Large intestine (tissue), 3 donors: Measurements from ENCODE around the gene NUDT17. TPM values are rescaled to one million over a fixed set of nuclear protein-coding genes. Genes with fewer than 3 reads are reported as not detected.
"Not testable (repeated sequence)": the region's sequence is repeated elsewhere in the genome, so short reads cannot be mapped to it uniquely, and the experiment has no call there.

Source experiments
- DNase-seq, 2 donors: peaks; one replicate each; pipeline versions ENCODE4 v3.0.0 to v3.0.0-alpha.2; 2013
- H3K27ac ChIP-seq: one replicate; pipeline ENCODE4 v1.5.1; 2013; ENCODE audit warnings: low read length
- H3K27me3 ChIP-seq: 2 replicates; pipeline ENCODE4 v1.6.1; 2013; ENCODE audit warnings: low read length; ENCODE audit not compliant: control insufficient read depth, insufficient read depth
- H3K36me3 ChIP-seq: 2 replicates; pipeline ENCODE4 v1.6.1; 2013; ENCODE audit warnings: low read length; ENCODE audit not compliant: control insufficient read depth, insufficient read depth
- H3K4me1 ChIP-seq: one replicate; pipeline ENCODE4 v1.6.1; 2013; ENCODE audit warnings: low read length; ENCODE audit not compliant: control insufficient read depth, insufficient read depth
- H3K4me3 ChIP-seq: one replicate; pipeline ENCODE4 v1.5.1; 2013; ENCODE audit warnings: low read length
- H3K9me3 ChIP-seq: one replicate; pipeline ENCODE4 v1.6.1; 2013; ENCODE audit warnings: mild to moderate bottlenecking, low read depth, low read length, moderate library complexity; ENCODE audit not compliant: control insufficient read depth
- WGBS: methylation state at CpG from one replicate; pipeline ENCODE4 v1.1.5; 2013; ENCODE audit warnings: low lambda C conversion rate; ENCODE audit not compliant: insufficient coverage; 5-methylcytosine and 5-hydroxymethylcytosine counted together
- polyA plus RNA-seq: library from polyadenylated mRNA; unstranded; fragments of 120-200 nt; gene quantifications from one replicate; pipeline ENCODE4 v1.2.1, GENCODE V29; 2013

Gene NUDT17
- polyA plus RNA-seq, 1 donor = 5.1 TPM

DNA sequence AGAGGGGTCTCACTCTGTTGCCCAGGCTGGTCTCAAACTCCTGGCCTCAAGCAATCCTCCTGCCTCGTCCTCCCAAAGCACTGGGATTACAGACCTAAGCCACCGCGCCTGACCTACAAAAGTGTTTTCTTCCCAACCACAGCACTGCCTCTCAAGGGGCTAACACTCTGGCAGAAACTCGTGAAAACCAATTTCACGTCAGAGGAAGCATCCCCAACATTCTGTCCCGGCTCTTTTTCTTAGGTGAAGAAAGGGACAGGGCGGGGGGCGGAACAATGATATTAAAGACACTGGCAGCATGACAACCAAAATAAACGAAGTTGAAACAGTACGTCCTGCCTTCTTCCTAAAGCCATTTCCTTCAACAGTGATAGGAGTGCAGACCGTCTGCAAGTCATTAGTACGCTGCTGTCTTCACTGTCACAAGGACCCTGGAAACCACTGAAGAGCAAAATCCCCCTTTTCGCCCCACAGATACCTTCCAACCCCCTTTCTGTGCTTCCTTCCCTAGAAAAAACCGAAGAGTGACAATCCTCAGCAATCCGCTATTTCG is 22.6 kb upstream of the NUDT17 start:
- DNase-seq, H3K27ac ChIP-seq, H3K4me1 ChIP-seq, H3K4me3 ChIP-seq, H3K27me3 ChIP-seq, H3K9me3 ChIP-seq: not testable (repeated sequence)
- WGBS = no CpG with 5 or more reads among the region's 16 CpGs
- peaks cover 20% of the 10 kb centered on the region for H3K36me3 ChIP-seq

DNA sequence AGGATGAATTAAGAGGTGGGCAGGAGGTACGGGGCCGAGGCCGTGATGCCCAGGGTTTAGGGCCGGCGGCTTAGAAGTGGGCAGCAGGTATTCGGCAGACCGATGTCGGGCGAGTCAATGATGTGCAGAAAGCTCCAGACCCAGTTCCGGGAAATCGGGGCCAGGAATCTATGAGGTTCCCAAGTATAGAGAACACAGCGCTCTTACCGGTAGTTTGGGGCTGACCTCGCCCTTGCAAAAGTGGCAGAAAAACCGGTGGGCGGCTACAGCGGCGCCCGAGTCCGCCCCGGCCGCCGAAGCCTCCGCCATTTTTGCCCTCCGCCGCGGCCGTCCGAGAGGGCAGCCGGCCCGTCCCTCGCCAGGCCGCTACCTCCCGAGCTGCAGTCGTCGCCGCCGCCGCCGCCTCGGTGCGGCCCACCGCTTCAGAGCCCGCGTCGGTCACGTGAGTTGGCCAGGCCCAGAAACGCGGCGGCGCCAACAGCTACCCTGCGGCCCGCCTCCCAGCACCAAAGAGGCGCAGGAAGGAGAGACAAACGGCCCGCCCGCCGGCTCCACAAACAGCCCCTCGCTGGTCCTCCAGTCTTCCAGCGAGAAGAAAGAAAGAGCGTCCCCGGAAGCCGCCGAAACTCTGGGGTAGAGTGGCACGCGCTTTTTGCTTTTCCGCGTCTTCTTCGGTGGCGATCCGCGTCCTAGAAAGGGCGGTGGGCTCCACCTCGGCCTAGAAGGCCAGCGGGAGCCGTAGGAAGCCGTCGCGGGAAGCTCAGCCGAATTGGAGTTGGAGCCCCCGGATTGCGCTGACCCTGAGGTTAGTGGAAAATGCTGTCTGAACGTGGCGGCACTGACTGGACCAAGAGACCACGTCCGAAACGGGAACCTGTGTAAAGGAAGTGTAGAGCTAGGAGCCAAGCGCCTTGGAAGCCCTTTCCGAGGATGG is 21.6 kb upstream of the NUDT17 start, which contains the start of the genes POLR3C and RNF115:
Gene POLR3C, plus strand, starts transcription at position 636 of the 934 bp plus-strand sequence. CDS start 1,577 bp downstream, outside the sequence.
Gene RNF115, minus strand, starts transcription at position 531 of the 934 bp plus-strand sequence. Its CDS starts 222 bp downstream, at position 309.
- no CpG with 5 or more reads among the region's 89 CpGs for WGBS
- Histone ChIP-seq H3K4me1 (peaks cover 4% of the 10 kb centered on the region), H3K27me3 (no peaks in the 10 kb centered on the region), H3K9me3 (no peaks in the 10 kb centered on the region), H3K27ac (peak within 1 kb of the TSS; percentile 86), H3K4me3 (peak within 1 kb of the TSS; percentile 90), H3K36me3 (peaks cover 30% of the 10 kb centered on the region)
- peak; percentile 81 to 92 for DNase-seq

DNA sequence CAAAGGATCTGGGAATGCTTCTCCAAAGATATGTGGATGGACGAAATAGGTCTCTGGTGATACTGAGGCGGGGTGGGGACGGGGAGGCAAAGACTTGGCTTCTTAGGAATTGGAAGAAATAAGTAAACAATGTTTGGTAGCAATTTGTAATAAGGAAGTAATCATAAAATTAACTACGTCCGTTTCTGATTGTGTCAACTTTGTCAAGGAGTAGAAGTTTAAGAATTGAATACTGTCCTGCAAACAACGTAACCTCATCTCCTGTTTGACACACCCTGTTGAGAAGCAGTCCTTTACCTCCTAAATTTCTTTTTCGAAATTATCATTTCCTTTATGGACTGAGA is 21.0 kb upstream of the NUDT17 start:
- peaks cover 36% of the 10 kb centered on the region for H3K36me3 ChIP-seq
- H3K27me3 ChIP-seq = no peaks in the 10 kb centered on the region
- H3K4me1 ChIP-seq = peaks cover 4% of the 10 kb centered on the region
- H3K4me3 ChIP-seq = peak overlapping the region; percentile 90
- WGBS = 0% methylated on average over 4 of the region's 7 CpGs
- H3K27ac ChIP-seq = peak overlapping the region; percentile 86
- DNase-seq = no peak
- H3K9me3 ChIP-seq = no peaks in the 10 kb centered on the region

DNA sequence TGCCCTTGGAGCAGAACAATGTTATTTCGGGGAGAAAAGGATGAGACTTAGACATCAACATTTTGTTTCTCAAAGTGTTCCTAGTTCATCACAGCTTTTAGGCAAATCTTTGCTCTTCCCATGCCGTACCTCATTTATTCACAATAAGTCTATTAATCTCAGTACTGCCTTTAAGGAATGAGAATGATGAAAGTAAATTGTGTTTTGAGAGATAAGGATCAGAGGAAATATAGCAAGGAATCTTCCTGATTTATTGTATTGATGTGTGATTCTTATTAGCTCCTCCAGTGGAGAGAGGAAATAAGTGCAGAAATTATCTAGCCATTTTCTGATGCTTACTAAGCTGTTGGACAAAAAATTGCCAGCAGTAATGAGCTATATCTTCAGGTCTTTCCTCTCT is 19.4 kb upstream of the NUDT17 start:
- Histone ChIP-seq H3K27ac (no peak overlapping the region), H3K36me3 (peaks cover 50% of the 10 kb centered on the region), H3K4me1 (peaks cover 4% of the 10 kb centered on the region), H3K27me3 (no peaks in the 10 kb centered on the region), H3K4me3 (no peak overlapping the region), H3K9me3 (no peaks in the 10 kb centered on the region)
- WGBS = 100% methylated on average over 1 of the region's 2 CpGs
- no peak for DNase-seq

DNA sequence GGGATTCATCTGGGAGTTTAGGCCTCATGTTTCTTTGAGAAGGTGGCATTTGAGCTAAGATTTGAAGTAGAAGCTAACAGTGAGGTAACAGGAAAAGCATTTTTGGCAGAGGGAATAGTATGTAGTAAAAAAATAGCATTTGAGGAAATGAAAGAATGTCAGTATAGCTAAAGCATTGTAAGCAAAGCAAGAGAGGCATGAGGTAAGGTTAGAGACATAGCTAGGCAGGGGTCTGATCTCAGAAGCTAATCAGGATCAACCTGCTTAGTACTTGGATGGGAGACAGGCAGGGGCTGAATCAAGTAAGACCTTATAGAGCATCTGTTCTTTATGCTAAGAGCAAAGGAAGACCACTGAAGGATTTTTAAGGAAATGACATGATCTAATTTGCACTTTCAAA is 17.5 kb upstream of the NUDT17 start:
- Histone ChIP-seq H3K36me3 (peaks cover 63% of the 10 kb centered on the region), H3K4me1 (peaks cover 4% of the 10 kb centered on the region), H3K27me3 (no peaks in the 10 kb centered on the region), H3K9me3 (no peaks in the 10 kb centered on the region), H3K27ac (no peak overlapping the region), H3K4me3 (no peak overlapping the region)
- no peak for DNase-seq

DNA sequence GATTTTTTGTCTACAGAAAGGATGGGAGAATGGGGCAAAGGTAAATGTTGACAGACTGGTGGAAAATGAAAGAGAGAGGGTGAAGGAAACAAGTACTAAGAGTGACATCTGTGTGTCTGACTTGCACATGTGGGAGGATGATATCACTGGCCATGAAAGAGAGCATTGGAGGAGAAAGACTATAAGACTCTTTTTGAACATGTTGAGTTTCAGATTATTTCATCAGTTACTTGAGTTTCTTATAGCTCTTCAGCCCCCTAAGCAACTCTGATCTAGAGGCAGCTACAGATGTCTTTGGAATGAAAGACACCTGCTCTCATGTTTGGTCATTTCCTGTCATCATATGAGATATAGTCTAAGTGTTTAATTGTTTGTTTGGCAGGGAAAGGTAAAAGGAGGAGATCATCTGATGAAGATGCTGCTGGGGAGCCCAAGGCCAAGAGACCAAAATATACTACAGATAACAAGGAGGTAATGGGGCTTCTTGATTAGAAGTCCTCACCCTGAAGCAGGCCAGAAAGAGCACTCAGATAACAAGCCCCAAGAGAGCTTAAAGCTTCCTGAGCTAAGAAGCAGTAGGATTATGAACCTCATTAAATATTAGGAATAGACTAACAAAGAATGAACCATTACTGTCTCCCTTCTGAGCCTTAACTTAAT is 16.9 kb upstream of the NUDT17 start:
- DNase-seq = no peak
- Histone ChIP-seq H3K27ac (no peak overlapping the region), H3K27me3 (no peaks in the 10 kb centered on the region), H3K9me3 (no peaks in the 10 kb centered on the region), H3K4me1 (peaks cover 4% of the 10 kb centered on the region), H3K36me3 (peaks cover 69% of the 10 kb centered on the region), H3K4me3 (no peak overlapping the region)

DNA sequence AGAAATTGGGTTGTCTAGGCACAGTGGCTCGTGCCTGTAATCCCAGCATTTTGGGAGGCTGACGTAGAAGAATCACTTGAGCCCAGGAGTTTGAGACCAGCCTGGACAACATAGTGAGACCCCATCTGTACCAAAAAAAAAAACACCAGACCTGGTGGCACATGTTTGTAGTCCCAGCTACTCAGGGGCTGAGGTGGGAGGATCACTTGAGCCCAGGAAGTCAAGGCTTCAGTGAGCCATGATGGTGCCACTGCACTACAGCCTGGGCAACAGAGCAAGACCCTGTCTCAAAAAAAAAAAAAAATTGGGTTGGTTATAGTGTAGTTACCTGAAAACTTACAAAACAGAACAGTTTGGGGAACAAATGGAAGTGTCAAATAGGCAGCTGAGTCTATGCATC is 14.6 kb upstream of the NUDT17 start:
- H3K27ac ChIP-seq, H3K27me3 ChIP-seq, H3K9me3 ChIP-seq, DNase-seq, H3K4me1 ChIP-seq, H3K4me3 ChIP-seq: not testable (repeated sequence)
- WGBS = no CpG with 5 or more reads among the region's 2 CpGs
- H3K36me3 ChIP-seq = peaks cover 87% of the 10 kb centered on the region

DNA sequence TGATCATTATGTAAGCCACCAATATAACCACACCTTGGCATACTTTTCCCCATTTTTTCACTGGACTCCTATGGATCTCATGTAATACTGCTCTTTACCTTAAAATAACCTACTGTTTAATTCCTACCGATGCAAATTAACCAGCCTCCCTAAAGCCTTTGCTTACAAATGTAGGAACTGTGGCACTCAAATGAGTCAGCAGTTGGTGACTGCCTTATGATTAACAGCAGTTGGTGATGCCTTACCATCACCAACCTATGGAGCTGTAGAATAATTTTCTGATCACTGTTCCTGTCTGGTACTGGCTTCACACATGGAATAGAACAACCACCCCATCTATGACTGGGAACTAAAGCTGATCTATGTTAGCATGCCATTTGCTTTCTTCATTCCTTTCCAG is 7.8 kb upstream of the NUDT17 start:
- H3K9me3 ChIP-seq = no peaks in the 10 kb centered on the region
- WGBS = 100% methylated on average over 1 of the region's 1 CpG
- peaks cover 89% of the 10 kb centered on the region for H3K36me3 ChIP-seq

DNA sequence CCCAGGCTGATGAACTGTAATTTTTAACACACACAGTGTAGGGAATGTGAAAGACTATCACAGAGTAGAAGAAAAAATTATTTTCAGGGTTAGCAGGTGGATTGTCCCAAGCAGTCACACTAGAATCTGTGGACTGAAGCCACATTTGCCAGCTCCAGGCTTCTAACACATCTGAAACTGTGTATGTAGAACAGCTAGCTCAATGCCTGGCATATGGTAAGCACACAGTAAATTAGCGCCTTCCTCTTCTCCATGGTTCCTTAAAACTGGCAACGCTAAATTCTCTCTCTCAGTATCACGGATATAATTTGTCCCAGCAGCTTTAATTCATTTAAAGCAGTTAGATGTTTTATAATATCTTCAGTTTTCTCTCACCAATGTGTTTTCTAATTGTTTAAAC is 2.4 kb upstream of the NUDT17 start:
- peaks cover 52% of the 10 kb centered on the region for H3K36me3 ChIP-seq
- no peaks in the 10 kb centered on the region for H3K9me3 ChIP-seq
- no peak overlapping the region for H3K4me3 ChIP-seq
- no peaks in the 10 kb centered on the region for H3K4me1 ChIP-seq
- no peaks in the 10 kb centered on the region for H3K27me3 ChIP-seq
- 100% methylated on average over 3 of the region's 3 CpGs for WGBS
- no peak overlapping the region for H3K27ac ChIP-seq
- no peak for DNase-seq

More for the DNA sequence above, 7.8 kb upstream of the NUDT17 start:
- Histone ChIP-seq H3K27ac (no peak overlapping the region), H3K27me3 (no peaks in the 10 kb centered on the region), H3K4me1 (no peaks in the 10 kb centered on the region), H3K4me3 (no peak overlapping the region)
- no peak for DNase-seq

DNA sequence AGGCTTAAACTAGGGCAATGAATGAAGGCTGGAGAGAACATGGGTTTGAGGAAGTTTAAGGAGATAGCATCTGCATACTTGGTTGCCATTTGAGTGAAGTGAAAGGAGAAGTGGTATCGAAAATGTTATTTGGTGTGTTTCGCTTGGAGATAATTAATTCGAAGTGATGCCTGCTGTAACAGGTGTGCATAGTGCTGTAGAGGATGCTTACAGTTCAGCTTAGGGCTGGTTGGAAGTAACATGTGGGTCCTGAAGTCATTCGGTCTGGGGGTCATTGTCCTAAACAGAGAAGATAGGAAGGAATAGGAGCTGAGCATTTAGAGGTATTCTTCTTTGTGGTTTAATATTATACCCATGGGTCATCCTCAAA is 301 bp upstream of the NUDT17 start:
- Histone ChIP-seq H3K4me3 (peak overlapping the region; percentile 64), H3K27me3 (no peaks in the 10 kb centered on the region), H3K9me3 (no peaks in the 10 kb centered on the region), H3K36me3 (peaks cover 52% of the 10 kb centered on the region), H3K27ac (no peak overlapping the region), H3K4me1 (no peaks in the 10 kb centered on the region)
- no CpG with 5 or more reads among the region's 4 CpGs for WGBS
- no peak for DNase-seq
